Left ventricle myocardium inferior (tissue), 1 donor: ENCODE measurements around the gene ATP8A1. TPM values are rescaled to one million over a fixed set of nuclear protein-coding genes. Genes with fewer than 3 reads are reported as not detected.

ENCODE experiments used
- DNase-seq: peaks from one replicate; pipeline ENCODE4 v3.0.0-alpha.2; 2020
- H3K27ac ChIP-seq: fragments of 200-600 bp; replicated peaks from 2 replicates; pipeline ENCODE4 v1.8.0; 2021
- H3K27me3 ChIP-seq: fragments of 200-600 bp; 2 replicates; pipeline ENCODE4 v1.8.0; 2021; ENCODE audit warnings: low read depth
- H3K36me3 ChIP-seq: fragments of 200-600 bp; 2 replicates; pipeline ENCODE4 v1.8.0; 2021
- H3K4me1 ChIP-seq: fragments of 200-600 bp; 2 replicates; pipeline ENCODE4 v1.8.0; 2021
- H3K4me3 ChIP-seq: fragments of 200-600 bp; 2 replicates; pipeline ENCODE4 v1.8.0; 2021; ENCODE audit warnings: mild to moderate bottlenecking, moderate library complexity
- H3K9me3 ChIP-seq: fragments of 200-600 bp; replicated peaks from 2 replicates; pipeline ENCODE4 v1.8.0; 2021
- intact Hi-C: fragments of 100-400 bp; cut with micrococcal nuclease; formaldehyde crosslinking; loops from one replicate; pipeline ENCODE4 v1.11.0; 2022
- total RNA-seq: library from RNA; stranded (reverse); fragmentation: NEBNext Ultra II Directional; extraction: Animal tissue kit (Norgen Biotek cat#: 25700); gene quantifications from one replicate; pipeline ENCODE4 v1.2.1, GENCODE V29; 2021
- TF ChIP-seq, protein P1 (sequence below): fragments of 200-600 bp; IDR thresholded peaks from 2 replicates; pipeline ENCODE4 v1.8.0; 2021; ENCODE audit warnings: antibody characterized with exemption, mild to moderate bottlenecking, borderline replicate concordance
- donor health status: DM: no; HTN: yes; CAD: no; lungs with severe emphysema.

The ATP8A1 gene
- total RNA-seq, 1 donor from 2014 or later = 19.2 TPM

DNA sequence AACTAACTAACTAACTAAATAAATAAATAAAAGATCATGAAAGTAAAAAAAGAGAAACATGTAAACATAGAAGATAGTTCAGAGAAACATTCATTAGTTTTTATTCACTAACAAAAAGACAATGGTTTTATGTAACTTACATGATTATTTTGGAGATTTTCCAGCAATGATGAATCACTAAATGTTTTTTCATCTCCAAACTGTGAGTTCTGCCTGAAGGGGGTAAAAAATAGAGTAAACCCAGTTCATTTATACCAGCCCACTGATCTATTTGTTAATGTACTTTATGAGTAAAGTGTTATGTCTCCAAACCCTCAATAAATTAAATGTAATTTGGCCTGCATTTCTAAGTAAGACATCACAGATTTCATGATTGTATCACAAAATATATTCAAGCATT is 101.1 kb downstream of the ATP8A1 start:
- Histone ChIP-seq H3K27me3 (no peaks in the 10 kb centered on the region), H3K27ac (no peak overlapping the region), H3K36me3 (peaks cover 24% of the 10 kb centered on the region), H3K4me3 (no peak overlapping the region), H3K4me1 (no peaks in the 10 kb centered on the region), H3K9me3 (no peaks in the 10 kb centered on the region)
- DNase-seq = no peak
- TF ChIP-seq, protein P1, sequence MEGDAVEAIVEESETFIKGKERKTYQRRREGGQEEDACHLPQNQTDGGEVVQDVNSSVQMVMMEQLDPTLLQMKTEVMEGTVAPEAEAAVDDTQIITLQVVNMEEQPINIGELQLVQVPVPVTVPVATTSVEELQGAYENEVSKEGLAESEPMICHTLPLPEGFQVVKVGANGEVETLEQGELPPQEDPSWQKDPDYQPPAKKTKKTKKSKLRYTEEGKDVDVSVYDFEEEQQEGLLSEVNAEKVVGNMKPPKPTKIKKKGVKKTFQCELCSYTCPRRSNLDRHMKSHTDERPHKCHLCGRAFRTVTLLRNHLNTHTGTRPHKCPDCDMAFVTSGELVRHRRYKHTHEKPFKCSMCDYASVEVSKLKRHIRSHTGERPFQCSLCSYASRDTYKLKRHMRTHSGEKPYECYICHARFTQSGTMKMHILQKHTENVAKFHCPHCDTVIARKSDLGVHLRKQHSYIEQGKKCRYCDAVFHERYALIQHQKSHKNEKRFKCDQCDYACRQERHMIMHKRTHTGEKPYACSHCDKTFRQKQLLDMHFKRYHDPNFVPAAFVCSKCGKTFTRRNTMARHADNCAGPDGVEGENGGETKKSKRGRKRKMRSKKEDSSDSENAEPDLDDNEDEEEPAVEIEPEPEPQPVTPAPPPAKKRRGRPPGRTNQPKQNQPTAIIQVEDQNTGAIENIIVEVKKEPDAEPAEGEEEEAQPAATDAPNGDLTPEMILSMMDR = no peak
- intact Hi-C loops = no loop called here

DNA sequence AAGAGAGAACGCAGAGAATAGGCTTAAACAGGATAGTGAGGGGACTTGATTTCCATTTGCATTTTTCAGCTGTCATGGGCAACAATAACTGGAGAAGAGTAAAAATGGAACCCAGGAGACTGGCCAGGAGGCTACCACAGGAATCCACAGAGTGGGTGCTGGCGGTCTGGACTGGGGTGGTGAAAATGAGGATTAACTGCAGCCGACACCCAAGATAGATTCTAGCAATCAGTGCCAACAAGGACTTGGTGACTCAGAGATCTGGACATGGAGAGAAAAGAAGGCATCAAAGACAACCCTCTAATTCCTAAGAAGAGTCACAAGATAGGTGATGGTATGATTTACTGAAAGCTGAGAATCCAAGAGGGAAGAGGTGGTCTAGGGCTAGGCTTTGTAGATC is 102.8 kb downstream of the ATP8A1 start:
- Histone ChIP-seq H3K4me3 (no peak overlapping the region), H3K27me3 (no peaks in the 10 kb centered on the region), H3K4me1 (no peaks in the 10 kb centered on the region), H3K27ac (no peak overlapping the region), H3K36me3 (peaks cover 32% of the 10 kb centered on the region), H3K9me3 (no peaks in the 10 kb centered on the region)
- TF ChIP-seq, protein P1 = no peak
- intact Hi-C loops = no loop called here
- no peak for DNase-seq

DNA sequence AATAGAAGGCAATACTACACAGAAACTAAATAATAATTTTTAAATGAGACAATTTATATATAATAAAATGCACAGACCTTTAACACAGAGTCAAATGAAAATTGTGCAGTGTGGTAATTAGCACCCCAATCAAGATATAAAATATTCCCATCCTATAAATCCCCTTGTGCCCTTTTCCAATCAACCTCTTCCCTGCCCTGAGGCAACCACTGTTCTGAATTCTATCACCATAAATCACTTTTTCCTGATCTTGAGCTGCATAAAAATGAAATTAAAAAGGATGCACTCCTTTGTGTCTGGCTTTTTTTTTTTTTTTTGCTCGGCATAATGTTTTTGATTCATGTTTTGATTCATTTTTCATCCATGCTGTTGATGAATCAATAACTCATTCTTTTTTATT is 107.0 kb downstream of the ATP8A1 start:
- intact Hi-C loops = no loop called here
- H3K4me3 ChIP-seq = no peak overlapping the region
- H3K9me3 ChIP-seq = no peaks in the 10 kb centered on the region
- no peaks in the 10 kb centered on the region for H3K27me3 ChIP-seq
- TF ChIP-seq, protein P1 = no peak
- H3K36me3 ChIP-seq = peaks cover 27% of the 10 kb centered on the region
- H3K27ac ChIP-seq = no peak overlapping the region
- H3K4me1 ChIP-seq = no peaks in the 10 kb centered on the region
- no peak for DNase-seq

DNA sequence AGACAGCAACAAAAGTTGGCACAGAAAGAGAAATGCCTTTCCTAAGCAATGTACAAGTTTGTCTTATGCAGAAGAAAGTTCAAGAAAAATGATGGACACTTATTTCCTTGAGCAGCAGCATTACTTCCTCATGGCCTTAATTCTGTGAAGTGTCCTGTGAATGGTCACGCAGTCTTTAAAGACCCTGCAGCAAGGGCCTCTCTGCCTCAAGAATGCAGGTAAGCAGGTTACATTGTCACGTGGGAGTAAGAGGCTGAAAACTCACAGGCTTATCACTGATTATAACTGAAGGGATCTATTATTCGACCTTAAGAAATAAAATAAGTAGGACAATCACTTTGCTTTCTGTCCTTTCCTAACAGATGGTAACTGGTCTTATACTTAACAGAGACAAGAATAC is 109.1 kb downstream of the ATP8A1 start:
- H3K27ac ChIP-seq = no peak overlapping the region
- H3K9me3 ChIP-seq = no peaks in the 10 kb centered on the region
- no peaks in the 10 kb centered on the region for H3K4me1 ChIP-seq
- intact Hi-C loops = no loop called here
- H3K27me3 ChIP-seq = no peaks in the 10 kb centered on the region
- no peak overlapping the region for H3K4me3 ChIP-seq
- no peak for DNase-seq
- TF ChIP-seq, protein P1 = no peak
- peaks cover 18% of the 10 kb centered on the region for H3K36me3 ChIP-seq

DNA sequence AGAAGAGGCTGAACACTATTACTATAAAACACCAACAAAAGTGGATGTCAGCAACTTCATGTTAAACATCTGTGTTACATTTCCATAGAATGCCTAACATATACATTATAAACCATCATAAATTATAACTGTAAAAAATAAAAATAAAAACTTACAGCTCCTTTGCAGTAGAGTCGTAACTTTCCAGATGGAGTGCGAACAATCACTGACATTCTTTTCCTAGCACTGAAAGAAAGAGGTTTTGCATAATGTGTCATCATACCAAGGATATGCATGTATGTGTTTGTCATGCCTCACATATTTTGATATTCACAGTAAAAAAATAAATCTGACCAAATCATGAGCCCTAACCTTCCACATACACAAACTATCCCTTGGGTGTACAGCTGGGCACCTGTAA is 113.1 kb downstream of the ATP8A1 start:
- TF ChIP-seq, protein P1 = no peak
- intact Hi-C loops = no loop called here
- H3K27me3 ChIP-seq = no peaks in the 10 kb centered on the region
- no peak overlapping the region for H3K27ac ChIP-seq
- no peak for DNase-seq
- no peaks in the 10 kb centered on the region for H3K36me3 ChIP-seq
- no peak overlapping the region for H3K4me3 ChIP-seq
- H3K9me3 ChIP-seq = no peaks in the 10 kb centered on the region
- no peaks in the 10 kb centered on the region for H3K4me1 ChIP-seq

DNA sequence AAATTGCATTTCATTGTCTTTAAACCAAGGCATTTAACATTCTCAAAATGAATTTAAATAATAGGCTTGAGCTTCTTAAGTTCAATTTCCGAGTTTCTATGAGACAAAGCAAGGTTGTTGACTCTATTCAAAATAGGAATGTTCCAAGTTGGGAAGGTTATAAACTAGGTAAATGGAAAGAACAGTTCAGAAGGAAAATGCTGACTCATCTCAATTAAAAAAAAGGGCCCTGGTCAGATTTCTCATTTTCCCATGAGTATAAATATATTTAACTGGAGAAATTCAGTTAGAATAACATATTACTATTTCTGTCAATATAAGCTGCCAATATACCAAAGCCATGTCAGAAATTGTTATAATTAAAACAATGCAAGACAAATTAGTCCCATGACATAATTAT is 113.8 kb downstream of the ATP8A1 start:
- TF ChIP-seq, protein P1 = no peak
- intact Hi-C loops = no loop called here
- H3K4me1 ChIP-seq = no peaks in the 10 kb centered on the region
- no peak overlapping the region for H3K27ac ChIP-seq
- H3K36me3 ChIP-seq = no peaks in the 10 kb centered on the region
- H3K27me3 ChIP-seq = no peaks in the 10 kb centered on the region
- no peaks in the 10 kb centered on the region for H3K9me3 ChIP-seq
- DNase-seq = no peak
- H3K4me3 ChIP-seq = no peak overlapping the region
